OCI-LY3 (cell line): ENCODE results near the gene GCNA.

Experiments used
- H2AFZ ChIP-seq: fragments of 200-600, 300-600 bp; shearing (Covaris generic); 2 replicates; pipeline ENCODE4 v1.6.0; 2014; ENCODE audit warnings: antibody characterized with exemption, low read depth, low read length
- H3K27ac ChIP-seq: fragments of 200-600, 300-600 bp; sonication (generic); 2 replicates; pipeline ENCODE4 v1.5.1; 2014; ENCODE audit warnings: mild to moderate bottlenecking, low read length, moderate library complexity, mixed read lengths
- H3K27me3 ChIP-seq: fragments of 200-600, 300-600 bp; sonication (generic); 2 replicates; pipeline ENCODE4 v1.6.1; 2014; ENCODE audit warnings: low read depth, low read length, mixed read lengths
- H3K36me3 ChIP-seq: fragments of 200-600, 300-600 bp; sonication (generic); replicated peaks from 2 replicates; pipeline ENCODE3; 2014; ENCODE audit warnings: low read depth, low read length, mixed read lengths
- H3K4me1 ChIP-seq: fragments of 300-600, 200-600 bp; sonication (generic); 2 replicates; pipeline ENCODE4 v1.6.1; 2014; ENCODE audit warnings: low read length, mixed read lengths
- H3K4me2 ChIP-seq: fragments of 200-600, 300-600 bp; sonication (generic); 2 replicates; pipeline ENCODE4 v1.6.1; 2014; ENCODE audit warnings: low read length, mixed read lengths
- H3K4me3 ChIP-seq: fragments of 300-600, 200-600 bp; sonication (generic); 2 replicates; pipeline ENCODE4 v1.5.1; 2014; ENCODE audit warnings: antibody characterized with exemption, mild to moderate bottlenecking, low read length, moderate library complexity
- H3K79me2 ChIP-seq: fragments of 300-600, 200-600 bp; shearing (Covaris generic); 2 replicates; pipeline ENCODE4 v1.6.1; 2014; ENCODE audit warnings: mild to moderate bottlenecking, low read length, mixed read lengths
- H3K9ac ChIP-seq: fragments of 300-600, 200-600 bp; shearing (Covaris generic); 2 replicates; pipeline ENCODE4 v1.6.0; 2014; ENCODE audit warnings: mild to moderate bottlenecking, low read length, moderate library complexity
- H3K9me3 ChIP-seq: fragments of 200-600, 300-600 bp; shearing (Covaris generic); 2 replicates; pipeline ENCODE4 v1.6.1; 2014; ENCODE audit warnings: low read length, mixed read lengths; ENCODE audit not compliant: insufficient read depth
- H4K20me1 ChIP-seq: fragments of 200-600, 300-600 bp; sonication (generic); 2 replicates; pipeline ENCODE4 v1.6.1; 2016; ENCODE audit warnings: low read length, mixed read lengths; ENCODE audit not compliant: insufficient read depth
- EZH2phosphoT487 ChIP-seq: fragments of 200-600 bp; shearing (Covaris generic); IDR thresholded peaks from 2 replicates; pipeline ENCODE4 v1.6.1; 2018; ENCODE audit warnings: antibody characterized with exemption, mixed run types, low read depth
- TF ChIP-seq, protein P1 (sequence below): fragments of 200-600, 300-600 bp; sonication (generic); IDR thresholded peaks from 2 replicates; pipeline ENCODE4 v1.5.1; 2014; ENCODE audit warnings: antibody characterized with exemption, low read length, low read depth

GCNA gene

DNA sequence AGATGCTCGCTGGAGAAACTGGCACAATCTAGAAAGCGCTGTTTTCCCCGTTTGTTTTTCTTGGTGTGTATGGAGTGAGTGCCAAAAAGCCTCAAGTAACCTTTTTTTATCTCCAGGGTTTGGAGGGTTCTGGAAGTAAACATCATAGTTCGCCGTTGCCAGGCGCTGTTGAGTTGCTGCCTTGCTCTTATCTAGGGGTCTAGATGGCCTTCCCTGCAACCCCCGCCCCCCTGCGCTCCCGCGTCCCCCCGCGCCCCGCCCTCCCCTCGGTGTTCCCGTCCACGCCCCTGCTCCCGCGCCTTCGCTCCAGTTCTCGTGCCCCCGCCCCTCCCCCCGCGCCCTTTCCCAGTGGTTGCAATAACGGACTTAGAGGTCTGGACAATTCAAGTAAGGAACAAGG, 555 bp upstream of the GCNA start:
- TF ChIP-seq, protein P1, sequence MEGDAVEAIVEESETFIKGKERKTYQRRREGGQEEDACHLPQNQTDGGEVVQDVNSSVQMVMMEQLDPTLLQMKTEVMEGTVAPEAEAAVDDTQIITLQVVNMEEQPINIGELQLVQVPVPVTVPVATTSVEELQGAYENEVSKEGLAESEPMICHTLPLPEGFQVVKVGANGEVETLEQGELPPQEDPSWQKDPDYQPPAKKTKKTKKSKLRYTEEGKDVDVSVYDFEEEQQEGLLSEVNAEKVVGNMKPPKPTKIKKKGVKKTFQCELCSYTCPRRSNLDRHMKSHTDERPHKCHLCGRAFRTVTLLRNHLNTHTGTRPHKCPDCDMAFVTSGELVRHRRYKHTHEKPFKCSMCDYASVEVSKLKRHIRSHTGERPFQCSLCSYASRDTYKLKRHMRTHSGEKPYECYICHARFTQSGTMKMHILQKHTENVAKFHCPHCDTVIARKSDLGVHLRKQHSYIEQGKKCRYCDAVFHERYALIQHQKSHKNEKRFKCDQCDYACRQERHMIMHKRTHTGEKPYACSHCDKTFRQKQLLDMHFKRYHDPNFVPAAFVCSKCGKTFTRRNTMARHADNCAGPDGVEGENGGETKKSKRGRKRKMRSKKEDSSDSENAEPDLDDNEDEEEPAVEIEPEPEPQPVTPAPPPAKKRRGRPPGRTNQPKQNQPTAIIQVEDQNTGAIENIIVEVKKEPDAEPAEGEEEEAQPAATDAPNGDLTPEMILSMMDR = no peak
- TF ChIP-seq EZH2phosphoT487 = no peak
- no peaks in the 10 kb centered on the region for H4K20me1 ChIP-seq
- H3K36me3 ChIP-seq = peaks cover 43% of the 10 kb centered on the region
- H3K4me3 ChIP-seq = no peak overlapping the region
- no peak overlapping the region for H3K27ac ChIP-seq
- no peaks in the 10 kb centered on the region for H3K9me3 ChIP-seq
- no peak overlapping the region for H3K4me2 ChIP-seq
- no peaks in the 10 kb centered on the region for H3K4me1 ChIP-seq
- H3K79me2 ChIP-seq = peaks cover 7% of the 10 kb centered on the region; the same call in 1 of the 2 replicates
- no peak overlapping the region for H2AFZ ChIP-seq
- H3K27me3 ChIP-seq = no peaks in the 10 kb centered on the region
- H3K9ac ChIP-seq = no peak overlapping the region

DNA sequence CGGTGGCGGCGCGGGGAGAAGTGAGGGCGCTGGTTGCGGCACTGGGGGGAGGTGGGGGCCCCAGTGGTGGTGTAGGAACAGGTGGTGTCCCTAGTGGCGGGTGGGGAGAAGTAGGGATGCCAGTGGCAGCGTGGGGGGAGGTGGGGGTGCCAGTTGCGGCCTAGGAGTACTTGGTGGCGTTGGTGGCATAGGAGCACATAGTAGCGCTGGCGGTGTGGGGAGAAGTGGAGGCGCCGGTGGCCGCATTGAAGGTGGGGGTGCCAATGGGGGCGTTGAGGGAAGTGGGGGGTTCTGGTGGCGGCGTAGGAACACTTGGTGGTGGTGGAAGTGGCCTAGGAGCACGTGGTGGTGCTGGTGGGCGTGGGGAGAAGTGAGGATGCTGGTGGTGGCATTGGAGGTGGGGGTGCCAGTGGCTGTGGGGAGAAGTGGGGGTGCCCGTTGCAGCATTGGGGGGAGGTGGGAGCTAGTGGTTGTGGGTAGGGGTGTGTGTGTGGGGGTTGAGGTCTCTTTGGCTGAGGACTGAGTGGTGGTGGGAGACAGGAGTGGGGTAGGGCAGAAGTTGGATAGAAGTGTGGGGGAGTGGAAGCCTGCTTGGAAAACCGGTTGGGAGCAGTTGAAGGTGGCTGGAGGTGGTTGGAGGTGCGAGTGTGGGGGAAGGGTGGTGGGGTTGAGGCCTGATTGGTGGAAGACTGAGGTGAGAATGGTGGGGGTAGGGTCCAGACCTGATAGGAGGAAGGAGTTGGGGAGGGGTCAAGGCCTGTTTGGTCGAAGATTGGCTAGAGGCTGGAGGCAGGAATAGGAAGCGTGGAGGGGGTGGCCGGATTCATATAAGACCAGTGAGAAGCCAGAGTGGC, 1.1 kb downstream of the GCNA start:
- Histone ChIP-seq H3K36me3 (peaks cover 28% of the 10 kb centered on the region), H3K27ac (no peak overlapping the region), H3K4me3 (no peak overlapping the region), H3K9me3 (no peaks in the 10 kb centered on the region), H4K20me1 (no peaks in the 10 kb centered on the region), H3K9ac (no peak overlapping the region), H2AFZ (no peak overlapping the region), H3K4me2 (no peak overlapping the region), H3K79me2 (peaks cover 7% of the 10 kb centered on the region; the same call in 1 of the 2 replicates), H3K4me1 (no peaks in the 10 kb centered on the region), H3K27me3 (no peaks in the 10 kb centered on the region)
- TF ChIP-seq, protein P1 = no peak
- no peak for TF ChIP-seq EZH2phosphoT487

DNA sequence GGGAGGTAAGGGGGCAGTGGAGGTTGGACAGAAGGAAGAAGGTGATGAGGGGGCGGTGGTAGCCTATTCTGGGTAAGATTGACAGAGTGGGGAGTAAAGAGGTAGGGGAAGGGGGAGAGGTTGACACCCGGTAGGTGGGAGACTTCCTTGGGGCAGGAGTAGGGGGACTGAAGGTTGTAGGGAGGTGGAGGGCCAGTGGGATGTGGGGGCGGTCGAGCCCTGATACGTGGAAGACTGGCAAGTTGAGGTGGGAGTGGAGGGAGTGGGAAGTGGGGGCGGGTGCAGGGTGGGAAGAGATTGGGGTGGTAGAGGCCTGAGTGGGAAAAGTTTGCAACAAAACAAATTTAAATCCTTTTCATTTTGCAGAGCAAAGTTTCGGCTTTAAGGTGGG, 1.7 kb downstream of the GCNA start:
- H3K36me3 ChIP-seq = peaks cover 23% of the 10 kb centered on the region
- no peaks in the 10 kb centered on the region for H4K20me1 ChIP-seq
- no peaks in the 10 kb centered on the region for H3K4me1 ChIP-seq
- H3K9me3 ChIP-seq = no peaks in the 10 kb centered on the region
- no peak overlapping the region for H3K4me3 ChIP-seq
- no peak overlapping the region for H3K9ac ChIP-seq
- no peak overlapping the region for H2AFZ ChIP-seq
- peaks cover 7% of the 10 kb centered on the region; the same call in 1 of the 2 replicates for H3K79me2 ChIP-seq
- H3K4me2 ChIP-seq = no peak overlapping the region
- no peaks in the 10 kb centered on the region for H3K27me3 ChIP-seq
- no peak overlapping the region for H3K27ac ChIP-seq
- TF ChIP-seq EZH2phosphoT487 = no peak
- TF ChIP-seq, protein P1 = no peak

DNA sequence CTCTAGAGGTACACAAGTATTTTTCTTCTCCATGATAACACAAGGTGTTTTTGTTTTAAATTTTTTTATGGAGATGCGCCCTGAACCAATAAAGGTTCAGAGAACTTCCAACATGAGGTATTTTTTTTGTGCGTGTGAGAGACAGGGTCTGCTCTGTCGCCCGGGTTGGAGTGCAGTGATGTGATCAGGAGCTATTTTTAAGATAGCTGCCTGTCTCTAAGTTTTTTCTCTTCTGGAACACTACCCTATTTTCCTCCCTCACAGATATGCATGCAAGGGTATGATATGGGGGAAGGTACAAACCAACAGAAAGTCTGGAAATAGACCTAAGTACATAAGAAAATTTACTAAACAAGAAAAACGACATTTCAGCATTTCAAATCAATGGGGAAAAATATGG, 3.0 kb downstream of the GCNA start:
- Histone ChIP-seq H3K27me3 (no peaks in the 10 kb centered on the region), H3K9me3 (no peaks in the 10 kb centered on the region)
- TF ChIP-seq, protein P1 = no peak
- no peak for TF ChIP-seq EZH2phosphoT487

More for the DNA sequence above, 3.0 kb downstream of the GCNA start:
- H3K36me3 ChIP-seq = peaks cover 14% of the 10 kb centered on the region
- no peak overlapping the region for H3K27ac ChIP-seq
- peaks cover 7% of the 10 kb centered on the region; the same call in 1 of the 2 replicates for H3K79me2 ChIP-seq
- H3K4me1 ChIP-seq = no peaks in the 10 kb centered on the region
- no peak overlapping the region for H3K9ac ChIP-seq
- no peak overlapping the region for H3K4me3 ChIP-seq
- no peaks in the 10 kb centered on the region for H4K20me1 ChIP-seq
- no peak overlapping the region for H2AFZ ChIP-seq
- H3K4me2 ChIP-seq = no peak overlapping the region
